UCSD-AML1 (cell line): ENCODE data around the gene ARRDC1.
"Not testable (repeated sequence)": the region's sequence is repeated elsewhere in the genome, so short reads cannot be mapped to it uniquely, and the experiment has no call there.

ENCODE experiments used
- DNase-seq: peaks from one replicate; lab custom pipeline; 2025; ENCODE audit not compliant: unreplicated experiment; lab: John Stamatoyannopoulos, UW

Gene ARRDC1

GRCh38 chr9:137583957-137584356, 21.5 kb upstream of the ARRDC1 start:
- no peak for DNase-seq

GRCh38 chr9:137586854-137587253, 18.6 kb upstream of the ARRDC1 start:
- DNase-seq, result no peak

- DNase-seq, result no peak
Observed at GRCh38 chr9:137588311-137588710, 17.2 kb upstream of the ARRDC1 start.

GRCh38 chr9:137588891-137589290, 16.6 kb upstream of the ARRDC1 start:
- DNase-seq, result no peak

- no peak for DNase-seq
Observed at GRCh38 chr9:137589441-137590122, 15.9 kb upstream of the ARRDC1 start.

- DNase-seq, result no peak
Observed at GRCh38 chr9:137590123-137590468, 15.4 kb upstream of the ARRDC1 start.

- DNase-seq, result peak; percentile 93
Observed at GRCh38 chr9:137590469-137591383, 14.8 kb upstream of the ARRDC1 start, which contains the start of gene ZMYND19. TSS of gene ZMYND19 (minus strand) at chr9:137590512. CDS start at chr9:137590263, 249 bp downstream.

GRCh38 chr9:137592767-137593166, 12.7 kb upstream of the ARRDC1 start:
- no peak for DNase-seq

- no peak for DNase-seq
Observed at GRCh38 chr9:137593176-137593575, 12.3 kb upstream of the ARRDC1 start.

- DNase-seq, result not testable (repeated sequence)
Observed at GRCh38 chr9:137596577-137596976, 8.9 kb upstream of the ARRDC1 start.

- no peak for DNase-seq
Observed at GRCh38 chr9:137598943-137599342, 6.5 kb upstream of the ARRDC1 start.

- DNase-seq, result peak; percentile 52
Observed at GRCh38 chr9:137602661-137603060, 2.8 kb upstream of the ARRDC1 start.

- DNase-seq, result no peak
Observed at GRCh38 chr9:137603879-137604278, 1.6 kb upstream of the ARRDC1 start.

GRCh38 chr9:137604345-137605086, 970 bp upstream of the ARRDC1 start:
- no peak for DNase-seq

GRCh38 chr9:137606005-137606621, 627 bp downstream of the ARRDC1 start:
- DNase-seq, result no peak

GRCh38 chr9:137606734-137607138, 1.2 kb downstream of the ARRDC1 start:
- DNase-seq, result no peak

GRCh38 chr9:137607141-137607857, 1.8 kb downstream of the ARRDC1 start:
- no peak for DNase-seq

- DNase-seq, result no peak
Observed at GRCh38 chr9:137610944-137611343, 5.5 kb downstream of the ARRDC1 start.

GRCh38 chr9:137611623-137612609, 6.4 kb downstream of the ARRDC1 start:
- no peak for DNase-seq
